Neural progenitor cell (in vitro differentiated cells): ENCODE measurements around the gene WWOX. TPM values are rescaled to one million over a fixed set of nuclear protein-coding genes. Genes with fewer than 3 reads are reported as not detected.

Experiments
- DNase-seq: peaks from one replicate; pipeline ENCODE4 v3.0.0-alpha.2; 2016; ENCODE audit warnings: low spot score
- H2AFZ ChIP-seq: fragments of 200-600 bp; sonication (generic); replicated peaks from 2 replicates; pipeline ENCODE4 v1.6.1; 2016; ENCODE audit warnings: antibody characterized with exemption
- H3F3A ChIP-seq: fragments of 200-600 bp; sonication (generic); 2 replicates; pipeline ENCODE4 v1.6.1; 2016; ENCODE audit warnings: antibody characterized with exemption, low read depth
- H3K27ac ChIP-seq: fragments of 200-600 bp; sonication (generic); 2 replicates; pipeline ENCODE4 v1.5.1; 2016; ENCODE audit warnings: mild to moderate bottlenecking
- H3K27me3 ChIP-seq: fragments of 200-600 bp; sonication (generic); 2 replicates; pipeline ENCODE4 v1.6.1; 2016; ENCODE audit warnings: mild to moderate bottlenecking, moderate library complexity
- H3K36me3 ChIP-seq: fragments of 200-600 bp; sonication (generic); 2 replicates; pipeline ENCODE4 v1.5.1; 2016
- H3K4me1 ChIP-seq: fragments of 200-600 bp; sonication (generic); 2 replicates; pipeline ENCODE4 v1.6.1; 2016; ENCODE audit warnings: mixed run types
- H3K4me2 ChIP-seq: fragments of 200-600 bp; sonication (generic); 2 replicates; pipeline ENCODE4 v1.6.1; 2016
- H3K4me3 ChIP-seq: fragments of 200-600 bp; sonication (generic); 2 replicates; pipeline ENCODE4 v1.5.1; 2016
- H3K79me2 ChIP-seq: fragments of 200-600 bp; sonication (generic); 2 replicates; pipeline ENCODE4 v1.6.1; 2016; ENCODE audit warnings: low read depth
- H3K9ac ChIP-seq: fragments of 200-600 bp; sonication (generic); 2 replicates; pipeline ENCODE4 v1.6.1; 2016
- H3K9me3 ChIP-seq: fragments of 200-600 bp; sonication (generic); 2 replicates; pipeline ENCODE4 v1.5.1; 2016; ENCODE audit warnings: low read depth
- H4K20me1 ChIP-seq: fragments of 200-600 bp; sonication (generic); 2 replicates; pipeline ENCODE4 v1.6.1; 2016; ENCODE audit warnings: low read depth
- H3K27ac Mint-ChIP-seq: 3 replicates; pipeline ENCODE4 v1.8.0; 2021; ENCODE audit warnings: mixed read lengths
- H3K27me3 Mint-ChIP-seq: 2 replicates; pipeline ENCODE4 v1.8.0; 2022; ENCODE audit warnings: low read depth, mild to moderate bottlenecking, inconsistent platforms, moderate library complexity, mixed read lengths; ENCODE audit not compliant: insufficient read depth
- H3K36me3 Mint-ChIP-seq: 3 replicates; pipeline ENCODE4 v1.8.0; 2021; ENCODE audit warnings: mixed read lengths
- H3K4me1 Mint-ChIP-seq: 3 replicates; pipeline ENCODE4 v1.8.0; 2021; ENCODE audit warnings: mixed read lengths
- H3K4me3 Mint-ChIP-seq: 3 replicates; pipeline ENCODE4 v1.8.0; 2021; ENCODE audit warnings: mild to moderate bottlenecking, moderate library complexity, mixed read lengths
- H3K9me3 Mint-ChIP-seq: 3 replicates; pipeline ENCODE4 v1.8.0; 2020; ENCODE audit warnings: mixed read lengths
- CTCF ChIP-seq: fragments of 200-600 bp; sonication (generic); IDR thresholded peaks from 2 replicates; pipeline ENCODE4 v1.5.1; 2017; ENCODE audit warnings: antibody characterized with exemption, mild to moderate bottlenecking
- EZH2 ChIP-seq: fragments of 200-600 bp; sonication (generic); IDR thresholded peaks from 2 replicates; pipeline ENCODE4 v1.6.1; 2017; ENCODE audit warnings: antibody characterized with exemption, mild to moderate bottlenecking, moderate library complexity
- EZH2phosphoT487 ChIP-seq: fragments of 200-600 bp; sonication (generic); IDR thresholded peaks from 2 replicates; pipeline ENCODE4 v1.6.1; 2017; ENCODE audit warnings: antibody characterized with exemption
- total RNA-seq: library from RNA; depleted of rRNA; stranded (reverse); fragments of >200 nt; gene quantifications from 2 replicates; pipeline ENCODE4 v1.2.3, GENCODE V29; 2015; ENCODE audit warnings: low replicate concordance

WWOX gene
- total RNA-seq, 1 donor from 2014 or later, result 63.7 TPM

- Histone ChIP-seq H3K4me1 (no peaks in the 10 kb centered on the region), H3K27ac (no peak overlapping the region), H3F3A (no peaks in the 10 kb centered on the region), H3K27me3 (no peaks in the 10 kb centered on the region), H3K9ac (no peak overlapping the region), H4K20me1 (no peaks in the 10 kb centered on the region), H3K79me2 (no peaks in the 10 kb centered on the region), H3K4me3 (no peak overlapping the region), H3K4me2 (no peak overlapping the region), H2AFZ (no peak overlapping the region), H3K9me3 (no peaks in the 10 kb centered on the region), H3K36me3 (no peaks in the 10 kb centered on the region)
- no peak overlapping the region for H3K27ac Mint-ChIP-seq
- H3K4me3 Mint-ChIP-seq, result no peak overlapping the region
- no peak for TF ChIP-seq CTCF
- TF ChIP-seq EZH2phosphoT487, result no peak
- no peak for TF ChIP-seq EZH2
- DNase-seq, result no peak
- H3K4me1 Mint-ChIP-seq, result no peaks in the 10 kb centered on the region
- H3K36me3 Mint-ChIP-seq, result peaks cover 3% of the 10 kb centered on the region
- peaks cover 19% of the 10 kb centered on the region for H3K9me3 Mint-ChIP-seq
- H3K27me3 Mint-ChIP-seq, result no peaks in the 10 kb centered on the region
Observed at GRCh38 chr16:78340590-78340989, 241.1 kb downstream of the WWOX start.

GRCh38 chr16:78348068-78348467 lies 248.6 kb downstream of the WWOX start:
- H3K4me2 ChIP-seq, result no peak overlapping the region
- H3F3A ChIP-seq, result no peaks in the 10 kb centered on the region
- Mint-ChIP-seq H3K27ac (no peak overlapping the region), H3K36me3 (peaks cover 2% of the 10 kb centered on the region), H3K4me1 (no peaks in the 10 kb centered on the region), H3K4me3 (no peak overlapping the region), H3K27me3 (peaks cover 3% of the 10 kb centered on the region), H3K9me3 (peaks cover 3% of the 10 kb centered on the region)
- H4K20me1 ChIP-seq, result no peaks in the 10 kb centered on the region
- H3K27ac ChIP-seq, result no peak overlapping the region
- no peak overlapping the region for H3K9ac ChIP-seq
- TF ChIP-seq CTCF (no peak), EZH2 (no peak), EZH2phosphoT487 (no peak)
- H3K79me2 ChIP-seq, result no peaks in the 10 kb centered on the region
- H3K4me1 ChIP-seq, result no peaks in the 10 kb centered on the region
- H2AFZ ChIP-seq, result no peak overlapping the region
- H3K4me3 ChIP-seq, result no peak overlapping the region
- DNase-seq, result no peak
- no peaks in the 10 kb centered on the region for H3K36me3 ChIP-seq
- no peaks in the 10 kb centered on the region for H3K9me3 ChIP-seq
- H3K27me3 ChIP-seq, result no peaks in the 10 kb centered on the region

- H3K27me3 Mint-ChIP-seq, result peaks cover 3% of the 10 kb centered on the region
- H3K36me3 Mint-ChIP-seq, result peaks cover 2% of the 10 kb centered on the region
- no peaks in the 10 kb centered on the region for H3F3A ChIP-seq
Observed at GRCh38 chr16:78348886-78349285, 249.4 kb downstream of the WWOX start.

More at GRCh38 chr16:78348886-78349285, 249.4 kb downstream of the WWOX start:
- Histone ChIP-seq H2AFZ (no peak overlapping the region), H3K4me1 (no peaks in the 10 kb centered on the region), H3K9me3 (no peaks in the 10 kb centered on the region), H3K27me3 (no peaks in the 10 kb centered on the region), H3K79me2 (no peaks in the 10 kb centered on the region), H4K20me1 (no peaks in the 10 kb centered on the region), H3K4me2 (no peak overlapping the region), H3K4me3 (no peak overlapping the region), H3K36me3 (no peaks in the 10 kb centered on the region), H3K27ac (no peak overlapping the region), H3K9ac (no peak overlapping the region)
- Mint-ChIP-seq H3K27ac (no peak overlapping the region), H3K9me3 (peaks cover 3% of the 10 kb centered on the region), H3K4me3 (no peak overlapping the region), H3K4me1 (no peaks in the 10 kb centered on the region)
- no peak for TF ChIP-seq CTCF
- no peak for TF ChIP-seq EZH2
- TF ChIP-seq EZH2phosphoT487, result no peak
- no peak for DNase-seq
